Mesenchymal stem cell (in vitro differentiated cells and primary cell): ENCODE measurements around the gene ABCB9. TPM values are rescaled to one million over a fixed set of nuclear protein-coding genes. Genes with fewer than 3 reads are reported as not detected.
A peak's percentile ranks its signal among the peaks of the same experiment; 100 is the strongest.
"Not testable (repeated sequence)": the region's sequence is repeated elsewhere in the genome, so short reads cannot be mapped to it uniquely, and the experiment has no call there.

ENCODE experiments used
- DNase-seq: peaks from one replicate; pipeline ENCODE4 v3.0.0-alpha.2; 2013
- H2AFZ ChIP-seq: one replicate; pipeline ENCODE4 v1.6.1; 2013; ENCODE audit warnings: low read depth, mild to moderate bottlenecking, control low read depth, inconsistent platforms, low read length, moderate library complexity
- H2AK5ac ChIP-seq: 2 replicates; pipeline ENCODE4 v1.6.1; 2013; ENCODE audit warnings: low read length, moderate library complexity, mild to moderate bottlenecking, inconsistent platforms; ENCODE audit not compliant: severe bottlenecking
- H2BK120ac ChIP-seq: one replicate; pipeline ENCODE4 v1.6.1; 2013; ENCODE audit warnings: low read depth, mild to moderate bottlenecking, inconsistent platforms, low read length, moderate library complexity
- H2BK12ac ChIP-seq, 2 experiments: one replicate each; pipeline ENCODE4 v1.6.1; 2013; ENCODE audit warnings: inconsistent platforms in 2 of 2, low read length in 2 of 2, mild to moderate bottlenecking in 2 of 2, moderate library complexity in 2 of 2, control low read depth in 1 of 2
- H2BK15ac ChIP-seq: one replicate; pipeline ENCODE4 v1.6.1; 2013; ENCODE audit warnings: mild to moderate bottlenecking, low read depth, inconsistent platforms; ENCODE audit not compliant: poor library complexity, severe bottlenecking
- H2BK5ac ChIP-seq: 2 replicates; pipeline ENCODE4 v1.6.1; 2013; ENCODE audit warnings: low read depth, mild to moderate bottlenecking, low read length, control low read depth, inconsistent platforms; ENCODE audit not compliant: poor library complexity, severe bottlenecking
- H3K14ac ChIP-seq, 2 experiments: one replicate each; pipeline ENCODE4 v1.6.1; 2013; ENCODE audit warnings: inconsistent platforms in 2 of 2, low read length in 2 of 2, control low read depth in 1 of 2, mild to moderate bottlenecking in 1 of 2, moderate library complexity in 1 of 2
- H3K18ac ChIP-seq, 2 experiments: one replicate each; pipeline ENCODE4 v1.6.1; 2013; ENCODE audit warnings: inconsistent platforms in 2 of 2, low read length in 2 of 2, control low read depth in 1 of 2, low read depth in 1 of 2, mild to moderate bottlenecking in 1 of 2
- H3K23ac ChIP-seq, 2 experiments: one replicate each; pipeline ENCODE4 v1.6.1; 2013; ENCODE audit warnings: inconsistent platforms in 2 of 2, low read length in 2 of 2, mild to moderate bottlenecking in 2 of 2, moderate library complexity in 2 of 2, control low read depth in 1 of 2
- H3K27ac ChIP-seq: 2 replicates; pipeline ENCODE4 v1.5.1; 2013; ENCODE audit warnings: mild to moderate bottlenecking, moderate library complexity, low read length, control low read depth, inconsistent platforms; ENCODE audit not compliant: poor library complexity, severe bottlenecking
- H3K27me3 ChIP-seq, 2 experiments: 2 replicates each; pipeline versions ENCODE4 v1.6.1 to v1.7.0; 2013; ENCODE audit warnings: low read length in 2 of 2, mild to moderate bottlenecking in 2 of 2, moderate library complexity in 2 of 2, control low read depth in 1 of 2, inconsistent platforms in 1 of 2; ENCODE audit not compliant: control insufficient read depth in 1 of 2, insufficient read depth in 1 of 2
- H3K36me3 ChIP-seq, 2 experiments: 2 replicates each; pipeline versions ENCODE4 v1.6.1 to v1.7.0; 2013; ENCODE audit warnings: low read length in 2 of 2, control low read depth in 1 of 2, inconsistent platforms in 1 of 2, low read depth in 1 of 2, mild to moderate bottlenecking in 1 of 2; ENCODE audit not compliant: insufficient read depth in 2 of 2, control insufficient read depth in 1 of 2
- H3K4ac ChIP-seq, 2 experiments: one replicate each; pipeline ENCODE4 v1.6.1; 2013; ENCODE audit warnings: inconsistent platforms in 2 of 2, low read length in 2 of 2, mild to moderate bottlenecking in 2 of 2, moderate library complexity in 2 of 2, control low read depth in 1 of 2, low read depth in 1 of 2
- H3K4me1 ChIP-seq: 2 replicates; pipeline ENCODE4 v1.6.1; 2013; ENCODE audit warnings: low read depth, low read length, control low read depth; ENCODE audit not compliant: control insufficient read depth, insufficient read depth
- H3K4me2 ChIP-seq: 2 replicates; pipeline ENCODE4 v1.6.1; 2013; ENCODE audit warnings: low read length, mild to moderate bottlenecking, inconsistent platforms; ENCODE audit not compliant: poor library complexity, severe bottlenecking
- H3K4me3 ChIP-seq, 2 experiments: 2 replicates each; pipeline versions ENCODE4 v1.5.1 to v1.7.0; 2013; ENCODE audit warnings: low read length in 2 of 2, mild to moderate bottlenecking in 2 of 2, control low read depth in 1 of 2, low read depth in 1 of 2; ENCODE audit not compliant: insufficient read depth in 1 of 2
- H3K79me1 ChIP-seq: replicated peaks from 2 replicates; pipeline ENCODE4 v1.6.1; 2013; ENCODE audit warnings: mild to moderate bottlenecking, control low read depth, low read length, inconsistent platforms; ENCODE audit not compliant: poor library complexity, severe bottlenecking
- H3K9ac ChIP-seq: 2 replicates; pipeline ENCODE4 v1.7.0; 2013; ENCODE audit warnings: mild to moderate bottlenecking, low read length, moderate library complexity
- H3K9me3 ChIP-seq: 2 replicates; pipeline ENCODE4 v1.7.0; 2013; ENCODE audit warnings: mild to moderate bottlenecking, low read length; ENCODE audit not compliant: control insufficient read depth
- H4K8ac ChIP-seq: one replicate; pipeline ENCODE4 v1.6.1; 2013; ENCODE audit warnings: inconsistent platforms, mild to moderate bottlenecking, low read length, moderate library complexity
- H4K91ac ChIP-seq: one replicate; pipeline ENCODE4 v1.6.1; 2013; ENCODE audit warnings: mild to moderate bottlenecking, low read length, inconsistent platforms
- WGBS: methylation state at CpG from one replicate; pipeline ENCODE4 v1.1.7; 2013; ENCODE audit warnings: mixed read lengths; 5-methylcytosine and 5-hydroxymethylcytosine counted together
- polyA plus RNA-seq, 2 experiments: library from polyadenylated mRNA; stranded (reverse); fragments of 200-250 nt; gene quantifications; one replicate each; pipeline ENCODE4 v1.2.3, GENCODE V29; 2013

ABCB9 gene
- polyA plus RNA-seq (2013, experiment 1 of 2), result 4.3 TPM
- 4.2 TPM for polyA plus RNA-seq (2013, experiment 2 of 2)

DNA sequence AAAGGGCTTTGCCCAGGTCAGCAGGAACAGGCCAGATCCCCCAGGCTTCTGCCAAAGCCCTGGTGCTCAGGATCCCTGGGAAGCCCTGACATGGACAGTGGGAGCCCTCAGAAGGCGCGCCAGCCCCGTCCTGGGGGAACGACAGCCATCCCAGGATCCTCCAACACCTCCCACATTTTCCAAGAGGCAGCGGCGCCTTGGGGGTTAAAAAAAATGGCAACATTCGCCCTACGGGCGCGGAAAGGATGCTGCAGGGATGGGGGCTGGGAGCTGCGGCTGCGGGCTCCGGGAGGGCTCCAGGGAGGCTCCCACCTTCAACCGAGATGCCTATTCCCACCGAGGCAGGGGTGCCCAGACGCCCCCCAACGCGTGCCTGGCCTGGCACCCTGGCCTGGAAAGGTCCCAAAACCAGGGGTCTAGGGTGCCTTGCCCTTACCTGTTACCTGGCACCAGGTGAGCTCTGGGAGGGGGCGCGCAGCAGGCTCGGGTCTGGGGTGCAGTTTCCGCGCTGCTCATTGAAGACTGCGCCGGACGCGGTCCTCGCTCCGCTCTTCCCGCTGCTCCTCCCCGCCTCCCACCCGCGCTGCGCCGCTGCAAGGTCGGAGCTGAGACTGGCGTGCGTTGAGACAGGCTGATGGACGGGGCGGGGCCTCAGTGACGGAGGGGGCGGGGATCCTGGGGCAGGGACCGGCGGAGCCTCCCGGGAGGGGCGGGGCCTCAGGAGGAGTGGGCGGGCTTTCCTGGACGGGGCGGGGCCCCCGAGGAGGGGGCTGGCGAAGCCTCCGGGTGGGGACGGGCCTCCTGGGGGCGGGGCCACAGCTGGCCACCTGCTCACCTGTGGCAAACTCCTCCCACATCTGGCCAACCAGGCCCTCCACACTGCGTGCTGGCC lies at the start of gene ABCB9:
ABCB9 (minus strand) TSS at position 613 of the 892 bp plus-strand sequence. CDS start 6,228 bp downstream, outside the sequence.
- H3K79me1 ChIP-seq, result peaks cover 32% of the 10 kb centered on the region
- no peak within 1 kb of the TSS for H2BK120ac ChIP-seq
- peak within 1 kb of the TSS; percentile 24 to 57 for H3K4ac ChIP-seq
- H3K36me3 ChIP-seq, result no peaks in the 10 kb centered on the region
- H3K9ac ChIP-seq, result peak within 1 kb of the TSS; percentile 81
- no peak within 1 kb of the TSS for H2BK12ac ChIP-seq
- peak within 1 kb of the TSS in 1 of 2 experiments; percentile 23 for H3K14ac ChIP-seq
- peak within 1 kb of the TSS; percentile 73 to 92 for H3K4me3 ChIP-seq
- peak within 1 kb of the TSS; percentile 97 for H3K4me2 ChIP-seq
- H3K4me1 ChIP-seq, result peaks cover 27% of the 10 kb centered on the region
- no peak within 1 kb of the TSS for H2AK5ac ChIP-seq
- no peaks in the 10 kb centered on the region for H3K27me3 ChIP-seq
- WGBS, result 2% methylated on average over 42 of the region's 55 CpGs
- no peak within 1 kb of the TSS for H3K27ac ChIP-seq
- H2AFZ ChIP-seq, result peak within 1 kb of the TSS; percentile 6
- no peak within 1 kb of the TSS for H4K91ac ChIP-seq
- peak within 1 kb of the TSS; percentile 83 for H4K8ac ChIP-seq
- peak within 1 kb of the TSS; percentile 18 to 86 for H3K18ac ChIP-seq
- H2BK15ac ChIP-seq, result no peak within 1 kb of the TSS
- no peak within 1 kb of the TSS for H3K23ac ChIP-seq
- H3K9me3 ChIP-seq, result no peaks in the 10 kb centered on the region
- H2BK5ac ChIP-seq, result no peak within 1 kb of the TSS
- peak; percentile 92 for DNase-seq

GRCh38 chr12:123014473-123014872 lies 48.2 kb upstream of the ABCB9 start:
- not testable (repeated sequence) for H2AFZ ChIP-seq, H2BK15ac ChIP-seq, DNase-seq, H3K23ac ChIP-seq, H2BK5ac ChIP-seq, H2BK120ac ChIP-seq, H3K4me2 ChIP-seq, H3K4me3 ChIP-seq, H3K79me1 ChIP-seq, H4K91ac ChIP-seq, H3K27me3 ChIP-seq, H3K14ac ChIP-seq, H3K27ac ChIP-seq, H2AK5ac ChIP-seq, H3K9me3 ChIP-seq, H4K8ac ChIP-seq, H3K4ac ChIP-seq, H3K9ac ChIP-seq, H3K4me1 ChIP-seq, H3K18ac ChIP-seq, H2BK12ac ChIP-seq
- WGBS, result 96% methylated on average over 2 of the region's 4 CpGs
- peaks cover 17 to 30% of the 10 kb centered on the region in 2 experiments for H3K36me3 ChIP-seq

GRCh38 chr12:123013185-123014095 lies 47.2 kb upstream of the ABCB9 start:
- Histone ChIP-seq H3K79me1 (no peaks in the 10 kb centered on the region), H2AK5ac (no peak overlapping the region), H3K4me2 (no peak overlapping the region), H3K23ac (no peak overlapping the region), H2BK5ac (no peak overlapping the region), H3K4me1 (no peaks in the 10 kb centered on the region), H2BK120ac (no peak overlapping the region), H2BK15ac (no peak overlapping the region), H3K36me3 (peaks cover 25 to 41% of the 10 kb centered on the region in 2 experiments), H3K9me3 (no peaks in the 10 kb centered on the region), H3K18ac (no peak overlapping the region), H2BK12ac (no peak overlapping the region), H3K9ac (no peak overlapping the region), H4K91ac (no peak overlapping the region), H3K27me3 (no peaks in the 10 kb centered on the region), H2AFZ (no peak overlapping the region), H3K4ac (no peak overlapping the region), H3K27ac (no peak overlapping the region), H4K8ac (no peak overlapping the region), H3K4me3 (no peak overlapping the region), H3K14ac (no peak overlapping the region)
- DNase-seq, result no peak
- whole genome bisulfite sequencing, result 95% methylated on average over 19 of the region's 19 CpGs

DNA sequence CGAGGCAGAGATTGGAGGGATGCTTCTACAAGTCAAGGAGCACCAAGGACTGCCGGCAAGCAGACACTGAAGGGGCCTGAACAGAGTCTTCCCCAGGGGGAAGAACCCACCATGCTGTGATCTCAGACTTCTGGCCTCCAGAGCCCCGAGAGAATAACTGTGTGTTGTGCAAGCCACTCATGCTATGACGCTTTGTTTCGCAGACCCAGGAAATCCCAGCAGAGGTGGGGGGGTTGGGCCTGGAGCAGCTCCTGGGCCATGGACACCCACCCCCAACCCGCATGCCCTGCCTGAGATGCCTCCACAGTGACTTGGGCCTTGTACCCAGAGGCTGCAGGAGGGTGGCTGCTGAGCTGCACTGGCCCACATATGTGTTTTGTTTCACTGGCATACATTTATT lies 45.4 kb upstream of the ABCB9 start:
- H4K8ac ChIP-seq, result no peak overlapping the region
- no peak overlapping the region for H2BK12ac ChIP-seq
- no peak overlapping the region for H3K27ac ChIP-seq
- peak; percentile 29 for DNase-seq
- H3K9ac ChIP-seq, result no peak overlapping the region
- H3K79me1 ChIP-seq, result no peaks in the 10 kb centered on the region
- peaks cover 31 to 54% of the 10 kb centered on the region in 2 experiments for H3K36me3 ChIP-seq
- no peaks in the 10 kb centered on the region for H3K27me3 ChIP-seq
- no peak overlapping the region for H2BK15ac ChIP-seq
- H3K9me3 ChIP-seq, result no peaks in the 10 kb centered on the region
- no peak overlapping the region for H2AK5ac ChIP-seq
- no peak overlapping the region for H3K18ac ChIP-seq
- no peak overlapping the region for H3K14ac ChIP-seq
- H2BK5ac ChIP-seq, result no peak overlapping the region
- H3K4me1 ChIP-seq, result peaks cover 8% of the 10 kb centered on the region
- H3K4me2 ChIP-seq, result no peak overlapping the region
- WGBS, result 83% methylated on average over 6 of the region's 6 CpGs
- no peak overlapping the region for H2BK120ac ChIP-seq
- no peak overlapping the region for H3K23ac ChIP-seq
- H2AFZ ChIP-seq, result no peak overlapping the region
- no peak overlapping the region for H3K4ac ChIP-seq
- H4K91ac ChIP-seq, result no peak overlapping the region
- H3K4me3 ChIP-seq, result no peak overlapping the region
